ENCODE results near the gene ITGB7. TPM values are rescaled to one million over a fixed set of nuclear protein-coding genes. Genes with fewer than 3 reads are reported as not detected.

Gene ITGB7
- total and polyA plus RNA-seq, 2 donors = 9.5 to 18.9 TPM

DNA sequence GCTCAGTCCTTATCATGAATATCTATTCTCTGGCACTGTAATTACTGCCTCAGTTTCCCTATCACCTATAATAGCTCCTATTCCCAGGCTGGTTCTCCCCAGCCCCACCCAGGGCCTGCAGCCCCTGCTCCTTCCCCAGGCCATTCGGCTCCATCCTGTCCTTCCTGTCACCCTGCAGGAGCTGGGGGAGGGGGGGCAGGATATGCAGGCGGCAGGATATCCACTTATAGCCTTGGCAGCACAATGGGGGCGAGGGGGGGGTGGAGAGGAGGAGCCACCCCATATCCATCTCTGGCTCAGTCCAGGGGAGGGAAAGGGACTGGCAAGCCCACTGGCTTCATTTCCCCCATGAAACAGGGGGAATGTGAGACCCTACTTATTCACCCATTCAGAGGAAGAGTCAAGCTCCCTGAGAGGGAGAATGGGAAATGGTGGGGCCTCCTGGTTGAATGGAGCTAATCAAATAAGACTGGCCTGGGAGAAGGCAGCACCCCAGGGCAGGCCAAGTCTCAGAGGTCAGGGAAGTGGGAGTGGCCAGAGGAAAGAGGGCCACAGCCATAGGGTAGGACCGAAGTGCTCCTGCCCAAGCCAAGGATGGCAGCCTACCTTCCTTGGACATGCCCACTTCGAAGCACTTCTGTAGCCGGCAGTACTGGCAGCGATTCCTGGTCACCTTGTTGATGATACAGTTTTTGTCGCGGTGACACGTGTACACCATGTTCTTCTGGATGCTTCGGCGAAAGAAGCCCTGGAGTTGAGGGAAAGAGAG lies 7.8 kb upstream of the ITGB7 start:
- Histone ChIP-seq H3K27me3 (ENCODE audit: control insufficient read depth in 2 of 2, insufficient read depth in 1 of 2, low read length in 1 of 2) (peaks cover 11 to 33% of the 10 kb centered on the region in 2 donors), H3K36me3 (ENCODE audit: control insufficient read depth in 2 of 2, insufficient read depth in 2 of 2, low read length in 1 of 2) (peaks cover 7 to 17% of the 10 kb centered on the region in 2 donors), H3K4me3 (ENCODE audit: low read length in 2 of 2) (no peak overlapping the region), H3K27ac (ENCODE audit: low read depth in 1 of 2, low read length in 1 of 2) (no peak overlapping the region), H3K9me3 (ENCODE audit: control insufficient read depth in 2 of 2, insufficient read depth in 1 of 2, low read length in 1 of 2) (peaks cover 0 to 6% of the 10 kb centered on the region in 2 donors), H3K4me1 (ENCODE audit: control insufficient read depth in 2 of 2, insufficient read depth in 2 of 2, low read length in 2 of 2) (peaks cover 0 to 39% of the 10 kb centered on the region in 2 donors)
- DNase-seq (ENCODE audit: low read depth in 6 of 9, low spot score in 9 of 9) = no peak
- 88% methylated on average over 12 of the region's 12 CpGs for WGBS

DNA sequence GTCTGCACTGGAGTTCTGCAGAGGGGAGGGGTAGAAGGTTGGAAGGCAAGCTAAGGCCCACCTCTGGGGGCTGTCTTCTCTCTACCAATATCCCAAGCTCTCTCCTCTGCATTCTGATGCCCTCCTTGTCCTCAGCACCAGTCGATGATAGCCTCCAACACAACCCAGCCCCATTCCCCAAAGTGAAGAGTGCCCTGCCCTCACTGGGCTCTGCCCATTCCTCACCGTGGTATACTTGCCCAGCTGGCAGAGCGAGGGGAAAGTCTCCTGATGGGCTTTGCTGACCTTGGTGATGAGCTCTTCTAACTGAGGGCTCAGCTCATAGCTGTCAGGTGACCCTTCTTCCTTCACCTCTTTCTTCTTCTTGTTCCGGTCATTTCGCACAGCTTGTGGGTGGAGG lies 7.2 kb upstream of the ITGB7 start:
- Histone ChIP-seq H3K4me1 (ENCODE audit: control insufficient read depth in 2 of 2, insufficient read depth in 2 of 2, low read length in 2 of 2) (peaks cover under 1 to 35% of the 10 kb centered on the region in 2 donors), H3K27ac (ENCODE audit: low read depth in 1 of 2, low read length in 1 of 2) (no peak overlapping the region), H3K9me3 (ENCODE audit: control insufficient read depth in 2 of 2, insufficient read depth in 1 of 2, low read length in 1 of 2) (peaks cover 0 to 6% of the 10 kb centered on the region in 2 donors), H3K4me3 (ENCODE audit: low read length in 2 of 2) (no peak overlapping the region), H3K27me3 (ENCODE audit: control insufficient read depth in 2 of 2, insufficient read depth in 1 of 2, low read length in 1 of 2) (peaks cover 5 to 26% of the 10 kb centered on the region in 2 donors), H3K36me3 (ENCODE audit: control insufficient read depth in 2 of 2, insufficient read depth in 2 of 2, low read length in 1 of 2) (peaks cover 7 to 17% of the 10 kb centered on the region in 2 donors)
- no peak for DNase-seq (ENCODE audit: low read depth in 6 of 9, low spot score in 9 of 9)
- WGBS = 95% methylated on average over 5 of the region's 5 CpGs

DNA sequence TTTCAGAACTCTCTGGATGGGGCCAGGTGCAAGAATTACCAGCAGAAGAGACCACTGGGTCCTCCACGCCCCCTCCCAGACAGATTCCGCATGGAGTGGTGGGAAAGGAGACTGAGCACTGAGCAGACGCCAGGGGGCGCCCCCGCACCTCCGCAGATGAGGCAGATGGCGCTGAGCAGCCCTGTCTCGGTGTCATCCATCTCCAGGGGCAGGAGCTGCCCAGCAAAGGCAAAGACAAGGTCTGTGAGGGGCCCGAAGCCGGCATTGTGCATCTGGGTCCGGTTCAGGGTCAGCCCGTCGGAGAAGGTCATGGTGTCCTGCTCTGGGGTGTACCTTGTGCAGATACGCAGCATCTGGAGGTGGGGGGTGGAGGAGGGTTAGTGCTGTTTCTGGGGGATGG lies 6.3 kb upstream of the ITGB7 start:
- Histone ChIP-seq H3K27ac (ENCODE audit: low read depth in 1 of 2, low read length in 1 of 2) (no peak overlapping the region), H3K4me1 (ENCODE audit: control insufficient read depth in 2 of 2, insufficient read depth in 2 of 2, low read length in 2 of 2) (peaks cover 5 to 40% of the 10 kb centered on the region in 2 donors), H3K36me3 (ENCODE audit: control insufficient read depth in 2 of 2, insufficient read depth in 2 of 2, low read length in 1 of 2) (peaks cover 7 to 17% of the 10 kb centered on the region in 2 donors), H3K27me3 (ENCODE audit: control insufficient read depth in 2 of 2, insufficient read depth in 1 of 2, low read length in 1 of 2) (peaks cover 0 to 20% of the 10 kb centered on the region in 2 donors), H3K9me3 (ENCODE audit: control insufficient read depth in 2 of 2, insufficient read depth in 1 of 2, low read length in 1 of 2) (peaks cover 0 to 6% of the 10 kb centered on the region in 2 donors), H3K4me3 (ENCODE audit: low read length in 2 of 2) (no peak overlapping the region)
- peak in 4 of 9 donors; percentile 75 to 87 (median 78) for DNase-seq (ENCODE audit: low read depth in 6 of 9, low spot score in 9 of 9)
- 17% methylated on average over 14 of the region's 14 CpGs for WGBS

- WGBS = 71% methylated on average over 12 of the region's 12 CpGs
- no peak overlapping the region for H3K27ac ChIP-seq (ENCODE audit: low read depth in 1 of 2, low read length in 1 of 2)
- peaks cover 7 to 17% of the 10 kb centered on the region in 2 donors for H3K36me3 ChIP-seq (ENCODE audit: control insufficient read depth in 2 of 2, insufficient read depth in 2 of 2, low read length in 1 of 2)
- peaks cover 5 to 41% of the 10 kb centered on the region in 2 donors for H3K4me1 ChIP-seq (ENCODE audit: control insufficient read depth in 2 of 2, insufficient read depth in 2 of 2, low read length in 2 of 2)
- no peak for DNase-seq (ENCODE audit: low read depth in 6 of 9, low spot score in 9 of 9)
- H3K27me3 ChIP-seq (ENCODE audit: control insufficient read depth in 2 of 2, insufficient read depth in 1 of 2, low read length in 1 of 2) = peaks cover 0 to 16% of the 10 kb centered on the region in 2 donors
- H3K4me3 ChIP-seq (ENCODE audit: low read length in 2 of 2) = no peak overlapping the region
- H3K9me3 ChIP-seq (ENCODE audit: control insufficient read depth in 2 of 2, insufficient read depth in 1 of 2, low read length in 1 of 2) = peaks cover 0 to 6% of the 10 kb centered on the region in 2 donors
Observed at GRCh38 chr12:53212931-53213330, 5.9 kb upstream of the ITGB7 start.

- peaks cover 7 to 17% of the 10 kb centered on the region in 2 donors for H3K36me3 ChIP-seq (ENCODE audit: control insufficient read depth in 2 of 2, insufficient read depth in 2 of 2, low read length in 1 of 2)
- 92% methylated on average over 13 of the region's 13 CpGs for WGBS
- H3K27me3 ChIP-seq (ENCODE audit: control insufficient read depth in 2 of 2, insufficient read depth in 1 of 2, low read length in 1 of 2) = peaks cover 0 to 4% of the 10 kb centered on the region in 2 donors
- no peaks in the 10 kb centered on the region for H3K9me3 ChIP-seq (ENCODE audit: control insufficient read depth in 2 of 2, insufficient read depth in 1 of 2, low read length in 1 of 2)
- DNase-seq (ENCODE audit: low read depth in 6 of 9, low spot score in 9 of 9) = no peak
- no peak overlapping the region for H3K27ac ChIP-seq (ENCODE audit: low read depth in 1 of 2, low read length in 1 of 2)
- H3K4me3 ChIP-seq (ENCODE audit: low read length in 2 of 2) = no peak overlapping the region
- H3K4me1 ChIP-seq (ENCODE audit: control insufficient read depth in 2 of 2, insufficient read depth in 2 of 2, low read length in 2 of 2) = peaks cover 9 to 41% of the 10 kb centered on the region in 2 donors
Observed at GRCh38 chr12:53211476-53212381, 4.7 kb upstream of the ITGB7 start.

GRCh38 chr12:53210843-53211242 lies 3.8 kb upstream of the ITGB7 start:
- H3K27ac ChIP-seq (ENCODE audit: low read depth in 1 of 2, low read length in 1 of 2) = no peak overlapping the region
- peaks cover 7 to 17% of the 10 kb centered on the region in 2 donors for H3K36me3 ChIP-seq (ENCODE audit: control insufficient read depth in 2 of 2, insufficient read depth in 2 of 2, low read length in 1 of 2)
- H3K9me3 ChIP-seq (ENCODE audit: control insufficient read depth in 2 of 2, insufficient read depth in 1 of 2, low read length in 1 of 2) = no peaks in the 10 kb centered on the region
- DNase-seq (ENCODE audit: low read depth in 6 of 9, low spot score in 9 of 9) = no peak
- no peak overlapping the region for H3K4me3 ChIP-seq (ENCODE audit: low read length in 2 of 2)
- WGBS = 93% methylated on average over 4 of the region's 4 CpGs
- no peaks in the 10 kb centered on the region for H3K27me3 ChIP-seq (ENCODE audit: control insufficient read depth in 2 of 2, insufficient read depth in 1 of 2, low read length in 1 of 2)
- H3K4me1 ChIP-seq (ENCODE audit: control insufficient read depth in 2 of 2, insufficient read depth in 2 of 2, low read length in 2 of 2) = peaks cover 9 to 42% of the 10 kb centered on the region in 2 donors

- H3K27ac ChIP-seq (ENCODE audit: low read depth in 1 of 2, low read length in 1 of 2) = peak overlapping the region in 1 of 2 donors; percentile 50
Observed at GRCh38 chr12:53208877-53209463, 1.9 kb upstream of the ITGB7 start.

DNA sequence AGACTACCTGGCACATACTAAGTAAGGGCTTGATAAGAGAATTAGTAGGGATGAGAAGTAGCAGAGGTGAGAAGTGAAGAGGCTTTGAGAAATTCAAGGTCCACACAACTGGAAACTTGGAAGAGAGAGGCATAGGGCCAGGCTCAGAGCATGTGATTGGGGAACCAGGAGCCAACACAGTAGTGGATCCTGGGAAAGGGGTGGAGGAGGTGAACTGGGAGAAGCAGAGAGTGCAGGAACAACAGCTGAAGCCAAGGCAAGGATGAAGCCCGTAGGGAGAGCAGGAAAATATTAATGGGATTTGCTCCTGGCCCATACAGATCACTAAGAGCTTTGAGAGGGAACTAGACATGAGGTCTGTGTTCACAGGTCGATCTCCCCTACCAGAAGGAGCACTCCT lies 1.4 kb upstream of the ITGB7 start:
- H3K9me3 ChIP-seq (ENCODE audit: control insufficient read depth in 2 of 2, insufficient read depth in 1 of 2, low read length in 1 of 2) = no peaks in the 10 kb centered on the region
- peak in 1 of 9 donors; percentile 4 for DNase-seq (ENCODE audit: low read depth in 6 of 9, low spot score in 9 of 9)
- WGBS = 60% methylated on average over 2 of the region's 2 CpGs
- H3K27me3 ChIP-seq (ENCODE audit: control insufficient read depth in 2 of 2, insufficient read depth in 1 of 2, low read length in 1 of 2) = no peaks in the 10 kb centered on the region
- H3K4me1 ChIP-seq (ENCODE audit: control insufficient read depth in 2 of 2, insufficient read depth in 2 of 2, low read length in 2 of 2) = peaks cover 9 to 41% of the 10 kb centered on the region in 2 donors
- H3K4me3 ChIP-seq (ENCODE audit: low read length in 2 of 2) = no peak overlapping the region
- peak overlapping the region in 1 of 2 donors; percentile 50 for H3K27ac ChIP-seq (ENCODE audit: low read depth in 1 of 2, low read length in 1 of 2)
- peaks cover 4 to 13% of the 10 kb centered on the region in 2 donors for H3K36me3 ChIP-seq (ENCODE audit: control insufficient read depth in 2 of 2, insufficient read depth in 2 of 2, low read length in 1 of 2)

More at GRCh38 chr12:53208877-53209463, 1.9 kb upstream of the ITGB7 start:
- WGBS = 20% methylated on average over 7 of the region's 7 CpGs
- Histone ChIP-seq H3K4me3 (ENCODE audit: low read length in 2 of 2) (no peak overlapping the region), H3K27me3 (ENCODE audit: control insufficient read depth in 2 of 2, insufficient read depth in 1 of 2, low read length in 1 of 2) (no peaks in the 10 kb centered on the region), H3K36me3 (ENCODE audit: control insufficient read depth in 2 of 2, insufficient read depth in 2 of 2, low read length in 1 of 2) (peaks cover 4 to 13% of the 10 kb centered on the region in 2 donors), H3K4me1 (ENCODE audit: control insufficient read depth in 2 of 2, insufficient read depth in 2 of 2, low read length in 2 of 2) (peaks cover 9 to 44% of the 10 kb centered on the region in 2 donors), H3K9me3 (ENCODE audit: control insufficient read depth in 2 of 2, insufficient read depth in 1 of 2, low read length in 1 of 2) (no peaks in the 10 kb centered on the region)
- DNase-seq (ENCODE audit: low read depth in 6 of 9, low spot score in 9 of 9) = peak in 2 of 9 donors; percentile 44 to 57
